IPS-11a (cell line): Measurements from ENCODE around the gene C1orf21.
"Not testable (repeated sequence)": the region's sequence is repeated elsewhere in the genome, so short reads cannot be mapped to it uniquely, and the experiment has no call there.

Experiments
- H3K4me3 ChIP-seq: one replicate; pipeline ENCODE4 v1.5.1; 2013; ENCODE audit warnings: low read depth, low read length, control low read depth

Gene C1orf21

DNA sequence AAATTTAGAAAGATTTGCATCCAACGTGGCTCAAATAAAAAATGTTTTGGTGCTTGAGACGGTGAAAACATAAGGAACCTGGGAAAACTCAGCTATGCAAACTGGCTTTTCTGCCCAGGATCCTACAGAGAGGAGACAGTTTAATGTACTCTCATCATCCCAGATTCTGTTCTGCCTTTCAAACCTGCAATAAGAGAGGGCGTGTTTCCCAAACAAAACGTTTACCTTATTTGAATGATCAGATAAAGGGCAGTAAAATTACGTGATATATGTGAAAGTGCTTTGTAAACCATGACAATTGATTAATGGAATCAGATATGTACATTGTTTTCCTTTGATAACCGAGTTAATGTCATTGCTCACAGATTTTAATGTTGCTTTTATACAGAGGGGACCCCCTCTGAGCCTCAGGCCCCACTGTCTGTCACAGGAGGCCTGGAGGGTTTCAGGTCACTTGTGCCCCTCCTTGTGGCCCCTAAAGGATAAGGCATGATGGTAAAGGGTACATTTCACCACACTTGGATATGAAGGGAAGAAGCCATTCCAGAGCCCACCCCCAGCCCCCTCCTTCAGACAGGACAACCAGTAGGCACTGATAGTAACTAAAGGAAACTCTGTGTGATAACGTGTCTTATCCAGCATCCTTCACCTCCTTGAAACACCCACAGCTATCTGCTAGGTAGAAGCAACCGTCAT, 210.3 kb downstream of the C1orf21 start:
- no peak overlapping the region for H3K4me3 ChIP-seq

GRCh38 chr1:184597650-184598357, 211.0 kb downstream of the C1orf21 start:
- no peak overlapping the region for H3K4me3 ChIP-seq

DNA sequence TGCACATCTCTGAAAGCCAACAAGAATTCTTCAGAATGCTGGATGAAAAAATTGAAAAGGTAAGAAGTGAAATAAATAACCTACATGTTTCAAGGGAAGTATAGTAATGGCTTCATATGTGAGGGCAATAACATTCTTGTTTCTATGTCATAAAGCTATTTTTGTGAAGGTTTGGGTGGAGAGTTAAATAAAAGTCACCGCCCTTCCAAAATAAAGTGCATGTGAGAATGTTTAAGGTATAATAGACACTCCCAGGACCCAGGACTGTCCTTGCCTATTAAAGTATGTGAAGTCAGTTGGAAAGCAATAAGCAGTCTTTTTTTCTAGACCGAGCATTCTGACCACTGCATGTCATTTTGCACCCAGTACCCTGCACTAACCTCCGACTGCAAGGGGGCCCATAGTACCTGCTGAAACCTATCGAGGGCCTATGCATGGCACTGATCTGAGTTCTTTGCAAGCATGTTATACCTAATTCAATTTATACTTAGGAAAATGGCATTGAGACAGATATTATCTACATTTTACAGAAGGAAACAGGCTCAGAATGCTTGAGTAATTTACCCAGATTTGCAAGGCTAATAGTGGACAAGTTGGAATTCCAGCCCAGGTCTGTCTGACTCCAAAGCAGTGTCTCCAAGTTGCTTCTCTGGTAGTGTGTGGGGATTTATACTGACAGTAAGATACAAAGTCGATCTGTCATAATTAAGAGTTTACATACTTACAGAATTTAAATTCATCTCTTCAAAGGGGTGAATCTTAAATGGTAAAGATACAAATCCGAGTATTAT, 211.8 kb downstream of the C1orf21 start:
- H3K4me3 ChIP-seq = no peak overlapping the region

GRCh38 chr1:184604152-184604900, 217.5 kb downstream of the C1orf21 start:
- no peak overlapping the region for H3K4me3 ChIP-seq

GRCh38 chr1:184605941-184606340, 219.1 kb downstream of the C1orf21 start:
- H3K4me3 ChIP-seq = no peak overlapping the region

GRCh38 chr1:184606786-184607185, 220.0 kb downstream of the C1orf21 start:
- no peak overlapping the region for H3K4me3 ChIP-seq

- no peak overlapping the region for H3K4me3 ChIP-seq
Measured at GRCh38 chr1:184608581-184608980, 221.8 kb downstream of the C1orf21 start.

GRCh38 chr1:184608990-184609389, 222.2 kb downstream of the C1orf21 start:
- no peak overlapping the region for H3K4me3 ChIP-seq

DNA sequence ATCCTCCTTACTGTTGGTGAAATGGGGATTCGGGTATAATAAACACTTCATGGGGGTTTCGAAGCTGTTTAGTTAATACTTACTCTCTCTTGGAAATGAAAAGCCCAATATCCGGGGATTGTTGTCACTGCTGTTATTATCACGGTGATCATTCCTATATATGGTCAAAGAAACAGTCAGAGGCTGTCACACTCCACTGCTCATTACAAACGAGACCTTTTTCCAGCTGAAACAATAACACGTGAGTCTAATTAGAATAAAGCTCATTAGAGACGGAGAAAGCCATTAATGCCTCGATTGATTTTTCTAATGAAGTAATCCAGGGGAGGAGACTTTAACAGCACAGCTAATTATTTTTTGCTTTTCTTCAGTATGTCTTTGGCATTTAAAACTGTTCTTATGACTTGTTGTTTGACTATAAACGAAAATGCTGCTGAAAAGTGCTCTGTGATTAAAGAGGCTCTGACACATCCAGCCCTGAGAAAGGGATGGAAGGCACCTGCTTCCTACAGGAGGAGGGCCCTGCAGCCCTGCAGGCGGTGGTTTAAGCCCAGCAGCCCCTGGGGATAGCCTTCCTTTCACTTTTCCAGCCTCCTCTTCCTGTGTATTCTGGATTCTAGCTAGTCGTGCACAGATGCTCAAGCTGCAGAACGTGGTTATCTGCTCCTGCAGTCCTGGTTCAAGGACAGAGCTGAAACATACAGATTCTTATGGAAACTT, 224.2 kb downstream of the C1orf21 start:
- H3K4me3 ChIP-seq = no peak overlapping the region

- H3K4me3 ChIP-seq = not testable (repeated sequence)
Measured at GRCh38 chr1:184612229-184612628, 225.4 kb downstream of the C1orf21 start.

GRCh38 chr1:184614667-184615066, 227.8 kb downstream of the C1orf21 start:
- no peak overlapping the region for H3K4me3 ChIP-seq

DNA sequence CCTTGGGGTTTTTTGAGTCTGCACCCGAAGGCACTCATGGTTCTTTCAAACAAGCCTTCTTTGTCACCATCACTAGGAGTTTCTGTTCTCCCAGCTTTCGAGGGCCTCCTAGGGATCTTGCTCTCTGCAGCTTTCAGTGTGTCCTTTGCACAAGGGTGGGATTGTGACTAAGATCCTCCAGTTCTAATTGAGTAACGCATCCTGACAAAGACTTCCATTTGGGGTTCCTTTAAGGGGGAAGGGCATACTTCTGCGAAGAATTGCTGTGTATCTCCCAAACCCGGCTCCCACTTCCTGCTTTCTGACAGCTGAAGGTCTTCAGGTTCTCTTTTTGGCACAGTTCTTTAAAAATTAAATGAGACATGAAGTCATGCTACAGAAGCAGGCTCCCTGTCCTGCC, 228.5 kb downstream of the C1orf21 start:
- no peak overlapping the region for H3K4me3 ChIP-seq

DNA sequence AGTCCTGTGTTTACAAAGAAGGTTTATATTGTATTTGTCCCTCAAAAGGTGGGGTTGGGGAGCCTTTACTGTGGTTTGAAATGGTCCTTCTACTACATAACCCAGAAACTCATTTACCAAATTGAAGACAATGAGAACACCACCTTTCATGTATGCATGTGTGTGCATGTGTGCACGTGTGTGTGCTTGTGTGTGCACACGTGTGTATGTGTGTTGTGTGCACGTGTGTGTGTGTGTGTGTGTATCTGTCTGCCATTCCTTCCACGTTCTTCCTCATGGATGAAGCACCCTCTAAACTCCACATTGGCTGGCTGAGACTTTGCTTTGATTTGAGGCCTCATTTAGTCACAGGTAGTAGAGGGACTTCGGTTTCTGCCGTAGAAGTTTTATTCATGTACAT, 229.7 kb downstream of the C1orf21 start:
- H3K4me3 ChIP-seq = no peak overlapping the region

DNA sequence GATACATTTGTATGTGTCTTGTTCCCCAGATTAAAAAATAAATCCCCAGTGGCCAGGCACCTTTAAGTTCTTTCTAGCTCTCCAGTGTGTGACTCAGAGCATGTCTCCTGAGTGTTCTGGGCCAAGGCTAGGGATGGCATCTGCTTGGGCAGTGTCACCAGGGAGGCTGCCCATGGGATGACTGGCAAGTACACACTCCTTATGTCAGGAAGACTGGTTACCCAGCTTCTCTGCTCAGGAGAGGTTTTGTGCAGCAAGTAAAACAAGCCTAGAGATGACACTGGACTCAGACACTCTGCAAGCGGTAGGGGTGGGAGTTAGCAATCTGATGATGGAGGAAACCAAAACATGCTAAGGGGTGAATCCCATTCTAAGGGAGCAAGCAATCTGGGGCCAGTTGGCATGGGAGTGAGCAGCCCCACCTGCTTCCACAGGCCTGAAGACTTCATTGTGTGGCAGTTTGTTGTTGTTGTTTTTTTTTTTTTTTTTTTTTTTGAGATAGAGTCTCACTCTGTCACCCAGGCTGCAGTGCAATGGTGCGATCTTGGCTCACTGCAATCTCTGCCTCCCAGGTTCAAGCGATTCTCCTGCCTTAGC, 230.7 kb downstream of the C1orf21 start:
- no peak overlapping the region for H3K4me3 ChIP-seq

- H3K4me3 ChIP-seq = no peak overlapping the region
Measured at GRCh38 chr1:184618851-184619250, 232.0 kb downstream of the C1orf21 start.

DNA sequence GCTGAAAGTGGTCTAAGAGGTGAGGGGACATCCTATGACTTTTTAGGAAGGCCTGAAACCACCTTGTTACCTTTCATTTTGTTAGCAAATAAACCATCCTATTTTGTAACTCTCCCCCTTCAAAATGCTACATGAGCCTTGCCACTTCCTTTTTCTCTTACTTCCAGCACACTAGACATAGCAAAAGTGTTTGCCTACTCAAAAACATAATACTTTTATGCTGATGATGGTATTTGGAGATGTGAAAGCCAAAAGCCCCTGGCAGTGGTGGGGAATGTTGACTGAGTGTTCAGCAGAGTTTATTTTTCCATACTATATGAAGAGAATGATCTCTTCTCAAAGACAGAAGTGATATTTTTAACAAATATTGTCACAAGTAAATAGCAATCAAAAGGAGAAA, 233.6 kb downstream of the C1orf21 start:
- H3K4me3 ChIP-seq = no peak overlapping the region

DNA sequence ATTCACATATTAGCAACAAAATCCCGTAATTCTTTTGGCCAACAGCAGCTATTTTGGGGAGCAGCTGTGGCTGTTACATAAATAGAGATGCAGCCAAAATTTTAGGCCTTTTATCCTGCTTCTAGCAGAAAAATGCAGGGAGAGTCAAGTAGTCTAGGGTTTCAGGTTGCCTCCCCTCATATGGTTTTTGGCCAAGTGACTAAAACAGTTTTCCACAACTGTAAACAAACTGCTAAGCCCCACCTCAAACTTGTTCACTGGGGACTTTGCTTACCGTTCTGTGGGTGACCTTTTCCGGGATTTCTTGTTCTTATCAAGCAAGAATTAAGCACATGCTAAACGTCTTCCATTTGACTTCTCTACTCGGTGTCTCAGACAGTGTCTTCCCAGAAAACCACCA, 234.4 kb downstream of the C1orf21 start:
- no peak overlapping the region for H3K4me3 ChIP-seq

DNA sequence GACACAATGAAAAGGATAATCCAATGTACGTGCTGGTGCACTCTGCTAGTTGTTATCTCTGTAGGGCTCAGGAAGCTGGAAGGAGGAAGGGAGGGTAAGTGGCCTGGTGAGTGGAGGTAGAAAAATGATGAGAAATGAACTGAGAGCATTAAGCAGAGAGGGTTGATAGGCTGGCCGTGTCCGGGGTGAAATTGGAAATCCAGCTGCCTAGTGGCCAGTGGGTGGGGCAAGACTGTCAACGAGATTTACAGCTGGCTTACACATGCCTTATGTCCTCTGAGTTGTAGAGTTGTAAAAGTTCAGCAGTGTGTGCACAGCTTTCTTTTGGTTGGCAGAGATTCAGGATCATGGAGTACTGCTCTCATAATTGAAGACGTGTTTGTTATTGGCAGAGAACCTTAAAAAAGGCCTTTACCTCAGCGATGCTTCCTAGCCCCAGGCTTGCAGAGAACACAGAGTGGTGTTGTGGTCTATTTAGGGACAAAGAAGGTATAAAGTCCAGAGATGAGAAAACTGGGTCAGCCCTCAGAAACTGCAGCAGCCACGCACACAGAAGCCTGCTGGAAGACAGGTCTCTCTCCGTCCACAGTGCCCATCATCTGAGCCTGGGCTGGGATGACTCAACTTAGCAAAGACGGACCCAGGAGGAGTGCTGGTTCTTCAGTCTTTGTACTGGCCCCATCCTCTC, 235.5 kb downstream of the C1orf21 start:
- no peak overlapping the region for H3K4me3 ChIP-seq

GRCh38 chr1:184623404-184623803, 236.6 kb downstream of the C1orf21 start:
- H3K4me3 ChIP-seq = no peak overlapping the region

DNA sequence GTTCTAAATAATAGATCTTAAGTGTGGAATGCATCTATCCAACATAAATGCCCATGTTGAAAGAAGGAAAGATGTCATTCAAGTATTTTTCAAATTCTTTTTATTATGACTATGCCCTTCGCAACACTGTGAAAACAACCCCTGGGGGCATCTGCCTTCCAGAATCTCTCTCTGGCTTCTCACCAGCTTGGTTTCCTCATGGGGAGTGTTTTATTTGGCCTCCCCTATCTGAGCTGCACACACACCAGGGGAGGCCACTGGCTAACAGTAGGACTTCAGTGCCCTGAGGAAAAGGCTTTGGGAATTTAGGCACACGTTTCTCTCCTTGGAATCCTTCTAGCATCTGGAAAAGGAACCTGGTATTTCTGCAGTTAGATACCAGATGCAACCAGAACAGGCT, 237.2 kb downstream of the C1orf21 start:
- H3K4me3 ChIP-seq = no peak overlapping the region
